SHP77 (cell line): ENCODE data around the gene PNKD.

Experiments
- DNase-seq, 2 experiments: peaks; one replicate each; lab custom pipeline; 2025; lab: John Stamatoyannopoulos, UW

Gene PNKD

DNA sequence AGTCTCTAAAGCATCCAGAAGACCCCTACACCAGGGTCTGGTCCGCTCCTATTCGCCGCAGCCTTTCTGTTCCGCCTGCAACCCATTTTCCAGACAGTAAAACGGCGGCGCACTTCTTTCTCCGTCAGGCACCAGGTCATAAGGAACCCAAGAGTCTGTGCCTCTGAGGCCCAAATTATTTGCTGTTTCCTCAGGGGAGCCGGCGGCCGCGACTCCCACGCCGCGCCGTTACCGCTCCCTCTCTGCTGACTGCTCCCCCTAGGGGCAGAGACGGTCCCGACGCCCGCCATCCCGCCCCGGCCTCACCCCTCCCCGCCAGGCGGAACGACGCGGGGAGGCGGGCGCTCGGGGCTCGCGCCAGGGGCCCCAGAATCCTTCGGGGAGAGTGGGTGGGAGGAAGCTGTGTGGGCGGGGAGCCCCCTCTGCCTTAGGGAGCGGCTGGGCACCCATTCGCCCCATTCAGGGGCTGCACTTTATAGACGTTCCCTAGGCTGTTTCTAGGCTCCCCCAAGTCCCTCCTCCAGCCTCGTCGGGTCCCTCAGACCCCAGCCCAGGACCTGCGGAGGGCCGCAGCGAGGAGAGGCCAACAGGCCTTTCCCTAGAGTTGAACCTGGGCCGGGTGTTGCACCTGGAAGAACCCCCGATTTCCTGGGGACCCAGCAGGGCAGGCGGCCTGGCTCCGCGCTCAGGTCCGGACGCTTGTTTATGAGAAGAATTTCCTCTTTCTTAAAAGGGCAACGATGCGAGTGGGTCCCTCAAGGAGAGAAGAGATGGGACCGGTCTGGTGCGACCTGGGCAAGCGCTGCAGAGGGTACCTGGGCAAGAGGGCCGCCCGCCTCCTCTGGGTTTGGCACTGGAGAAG, 125.7 kb downstream of the PNKD start:
- peak; percentile 85 for DNase-seq
